ENCODE results near the gene CRISP2. TPM values are rescaled to one million over a fixed set of nuclear protein-coding genes. Genes with fewer than 3 reads are reported as not detected.

The CRISP2 gene
- total and polyA plus RNA-seq, 2 of the 8 experiments (the other 6 are each of a cell fraction or from before 2014, with no cell fraction given): 0.06 TPM; not detected in 1

GRCh38 chr6:49666480-49666879 is 46.9 kb downstream of the CRISP2 start:
- DNase-seq (ENCODE audit: low read depth in 1 of 2, low spot score in 2 of 2) (no peak), FAIRE-seq (no peak)
- H4K8ac ChIP-seq (ENCODE audit: extremely low read depth, insufficient read depth, low read length): no peak overlapping the region

More at GRCh38 chr6:49666480-49666879, 46.9 kb downstream of the CRISP2 start:
- Histone ChIP-seq H3K79me1 (ENCODE audit: low read depth, low read length) (no peaks in the 10 kb centered on the region), H3K27ac (ENCODE audit: low read depth, low read length) (no peak overlapping the region), H3K79me2 (ENCODE audit: control insufficient read depth in 1 of 2, insufficient read depth in 2 of 2, low read length in 2 of 2) (no peaks in the 10 kb centered on the region), H3K23me2 (ENCODE audit: low read depth, low read length) (peaks cover 3% of the 10 kb centered on the region; the same call in 1 of the 2 replicates), H3K23ac (ENCODE audit: insufficient read length) (no peak overlapping the region), H3K4me1 (replicated peaks in 1 of 4; ENCODE audit: control insufficient read depth in 3 of 4, insufficient read depth in 4 of 4, low read length in 3 of 4) (peaks cover 0 to 9% (median 3%) of the 10 kb centered on the region in 4 experiments; a peak in 2 of 7 replicates), H4K20me1 (replicated peaks in 1 of 2; ENCODE audit: control insufficient read depth in 1 of 2, insufficient read depth in 2 of 2, low read length in 2 of 2) (no peaks in the 10 kb centered on the region), H4K5ac (ENCODE audit: insufficient read length, low read depth, low read length) (peak overlapping the region; percentile 23), H3K14ac (ENCODE audit: insufficient read length) (no peak overlapping the region), H2BK20ac (ENCODE audit: low read length) (no peak overlapping the region), H2BK120ac (replicated peaks; ENCODE audit: low read depth, low read length) (no peak overlapping the region), H3K18ac (ENCODE audit: extremely low read depth, low read length) (no peak overlapping the region), H3K4me2 (ENCODE audit: insufficient read depth in 1 of 2, low read depth in 2 of 2, low read length in 2 of 2) (no peak overlapping the region), H3K9ac (replicated peaks in 1 of 4; ENCODE audit: extremely low read depth in 1 of 4, low read depth in 3 of 4, low read length in 3 of 4) (no peak overlapping the region), H2BK12ac (ENCODE audit: low read depth, low read length) (0 out of 2 replicates have a peak overlapping the region, but pooled peaks have one; percentile 39), H2BK15ac (ENCODE audit: low read length) (no peak overlapping the region), H4K91ac (replicated peaks; ENCODE audit: insufficient read length, low read length) (no peak overlapping the region), H2AFZ (ENCODE audit: low read length) (no peak overlapping the region), H3K9me3 (ENCODE audit: insufficient read depth in 2 of 2, low read depth in 1 of 2, low read length in 1 of 2) (no peaks in the 10 kb centered on the region), H2BK5ac (ENCODE audit: low read depth, low read length) (no peak overlapping the region), H3K4ac (replicated peaks; ENCODE audit: insufficient read length, low read depth, low read length) (no peak overlapping the region), H2AK5ac (ENCODE audit: low read depth, low read length) (no peak overlapping the region), H3K56ac (replicated peaks; ENCODE audit: insufficient read length, low read depth, low read length) (no peak overlapping the region), H3K4me3 (ENCODE audit: extremely low read depth in 1 of 4, insufficient read depth in 2 of 4, low read depth in 3 of 4, low read length in 4 of 4) (no peak overlapping the region), H3K36me3 (ENCODE audit: control insufficient read depth in 2 of 4, insufficient read depth in 4 of 4, low read length in 3 of 4) (no peaks in the 10 kb centered on the region), H3K27me3 (replicated peaks in 1 of 4; ENCODE audit: control insufficient read depth in 3 of 4, extremely low read depth in 1 of 4, insufficient read depth in 3 of 4, low read length in 3 of 4) (no peaks in the 10 kb centered on the region)
- no peak for TF ChIP-seq SAP30 (IDR thresholded peaks at IDR 0.05; ENCODE audit: insufficient read depth, insufficient replicate concordance, low read length)
- no peak for TF ChIP-seq EGR1 (IDR thresholded peaks at IDR 0.05; ENCODE audit: borderline replicate concordance, low read depth, low read length)
- no peak for TF ChIP-seq GTF2F1 (IDR thresholded peaks at IDR 0.05; ENCODE audit: borderline replicate concordance, low read depth, low read length)
- no peak for TF ChIP-seq BRCA1 (IDR thresholded peaks at IDR 0.05; ENCODE audit: low read depth, low read length)
- no peak for TF ChIP-seq RBBP5 (IDR thresholded peaks at IDR 0.05; ENCODE audit: borderline replicate concordance, low read depth, low read length)
- no peak for TF ChIP-seq GABPA (IDR thresholded peaks at IDR 0.05; ENCODE audit: borderline replicate concordance, insufficient read depth, low read length)
- TF ChIP-seq POLR2AphosphoS5 (IDR thresholded peaks at IDR 0.05; ENCODE audit: low read depth, low read length): no peak
- TF ChIP-seq TAF1 (IDR thresholded peaks at IDR 0.05; ENCODE audit: low read depth, low read length): no peak
- no peak for TF ChIP-seq CREB1 (IDR thresholded peaks at IDR 0.05)
- TF ChIP-seq ATF3 (IDR thresholded peaks at IDR 0.05; ENCODE audit: insufficient read depth, low read depth, low read length): no peak
- TF ChIP-seq HDAC2 (IDR thresholded peaks at IDR 0.05; ENCODE audit: borderline replicate concordance in 1 of 2, low read depth in 2 of 2, low read length in 2 of 2): no peak
- ChIA-PET CTCF (ENCODE audit: partially characterized antibody) (no interaction called here), POLR2A (ENCODE audit: partially characterized antibody) (no interaction called here)
- 85% methylated on average over 1 of the region's 1 CpG; no CpG with 5 or more reads in 1 of the 2 experiments for WGBS, 2 experiments (ENCODE audit: extremely low coverage in 1 of 2, insufficient coverage in 1 of 2, insufficient read length in 1 of 2, insufficient replicate concordance in 2 of 2, low coverage in 1 of 2, low lambda C conversion rate in 2 of 2, missing lambda C conversion rate in 1 of 2)

Measured in H1 (cell line).